ENCODE results near the gene ADGRG1. TPM values are rescaled to one million over a fixed set of nuclear protein-coding genes. Genes with fewer than 3 reads are reported as not detected.

The ADGRG1 gene
- total RNA-seq, 4 donors from 2014 or later = 40.0 to 55.3 (median 45.7) TPM

GRCh38 chr16:57629516-57630406 is 1.3 kb downstream of the ADGRG1 start:
- peak overlapping the region in 1 of 4 donors; percentile 42 for H3K27ac ChIP-seq
- TF ChIP-seq POLR2AphosphoS5 (IDR thresholded peaks at IDR 0.05) (no peak), EP300 (IDR thresholded peaks at IDR 0.05; ENCODE audit: low read depth) (no peak), CTCF (IDR thresholded peaks at IDR 0.05) (no peak), POLR2A (IDR thresholded peaks at IDR 0.05) (no peak)
- no peaks in the 10 kb centered on the region for H3K36me3 ChIP-seq
- H3K4me1 ChIP-seq = peaks cover 7 to 17% (median 14%) of the 10 kb centered on the region in 4 donors
- peaks cover 8% of the 10 kb centered on the region for H3K27me3 ChIP-seq
- no peaks in the 10 kb centered on the region for H3K9me3 ChIP-seq
- DNase-seq = no peak
- WGBS, 2 donors (ENCODE audit: low coverage in 1 of 2) = 36 to 64% methylated on average over 9 to 19 of the region's 22 CpGs
- in situ Hi-C loops (cut with MboI; ENCODE audit: low pct_ligation_motif_present in 1 of 4, low pct_unique_long_range_greater_than_20kb in 1 of 4, low sequenced_read_pairs in 3 of 4) = no loop called here
- intact Hi-C loops (cut with DNase I; ENCODE audit: low total_unique reads) = no loop called here
- no peak overlapping the region for H3K4me3 ChIP-seq

GRCh38 chr16:57630407-57630797 is 2.0 kb downstream of the ADGRG1 start:
- WGBS, 2 donors (ENCODE audit: low coverage in 1 of 2) = 71% methylated on average over 10 of the region's 10 CpGs; no CpG with 5 or more reads in 1 of the 2 donors
- in situ Hi-C loops (cut with MboI; ENCODE audit: low pct_ligation_motif_present in 1 of 4, low pct_unique_long_range_greater_than_20kb in 1 of 4, low sequenced_read_pairs in 3 of 4) = no loop called here
- DNase-seq = no peak

GRCh38 chr16:57630931-57631845 is 2.8 kb downstream of the ADGRG1 start:
- no peak overlapping the region for H3K4me3 ChIP-seq
- intact Hi-C loops (cut with DNase I; ENCODE audit: low total_unique reads) = no loop called here
- 73 to 86% methylated on average over 10 to 21 of the region's 21 CpGs for WGBS, 2 donors (ENCODE audit: low coverage in 1 of 2)
- H3K4me1 ChIP-seq = peaks cover 16 to 31% (median 26%) of the 10 kb centered on the region in 4 donors
- H3K36me3 ChIP-seq = no peaks in the 10 kb centered on the region
- H3K9me3 ChIP-seq = no peaks in the 10 kb centered on the region
- H3K27ac ChIP-seq = no peak overlapping the region
- peaks cover 8% of the 10 kb centered on the region for H3K27me3 ChIP-seq
- TF ChIP-seq EP300 (IDR thresholded peaks at IDR 0.05; ENCODE audit: low read depth) = no peak
- in situ Hi-C loops (cut with MboI; ENCODE audit: low pct_ligation_motif_present in 1 of 4, low pct_unique_long_range_greater_than_20kb in 1 of 4, low sequenced_read_pairs in 3 of 4) = no loop called here
- DNase-seq = no peak

More at GRCh38 chr16:57630407-57630797, 2.0 kb downstream of the ADGRG1 start:
- no peak overlapping the region for H3K27ac ChIP-seq
- H3K27me3 ChIP-seq = peaks cover 8% of the 10 kb centered on the region
- H3K36me3 ChIP-seq = no peaks in the 10 kb centered on the region
- no peak for TF ChIP-seq POLR2AphosphoS5 (IDR thresholded peaks at IDR 0.05)
- no peak for TF ChIP-seq CTCF (IDR thresholded peaks at IDR 0.05)
- TF ChIP-seq POLR2A (IDR thresholded peaks at IDR 0.05) = no peak
- TF ChIP-seq EP300 (IDR thresholded peaks at IDR 0.05; ENCODE audit: low read depth) = no peak
- intact Hi-C loops (cut with DNase I; ENCODE audit: low total_unique reads) = no loop called here
- H3K4me3 ChIP-seq = no peak overlapping the region
- H3K4me1 ChIP-seq = peaks cover 12 to 23% (median 20%) of the 10 kb centered on the region in 4 donors
- no peaks in the 10 kb centered on the region for H3K9me3 ChIP-seq

- TF ChIP-seq POLR2AphosphoS5 (IDR thresholded peaks at IDR 0.05) (no peak), POLR2A (IDR thresholded peaks at IDR 0.05) (no peak)
- Histone ChIP-seq H3K4me3 (no peak overlapping the region), H3K27me3 (peaks cover 8% of the 10 kb centered on the region), H3K36me3 (no peaks in the 10 kb centered on the region), H3K4me1 (peaks cover 16 to 39% (median 32%) of the 10 kb centered on the region in 4 donors), H3K27ac (no peak overlapping the region), H3K9me3 (no peaks in the 10 kb centered on the region)
- intact Hi-C loops (cut with DNase I; ENCODE audit: low total_unique reads) (no loop called here), in situ Hi-C loops (cut with MboI; ENCODE audit: low pct_ligation_motif_present in 1 of 4, low pct_unique_long_range_greater_than_20kb in 1 of 4, low sequenced_read_pairs in 3 of 4) (no loop called here)
- 76 to 80% methylated on average over 2 to 15 of the region's 15 CpGs for WGBS, 2 donors (ENCODE audit: low coverage in 1 of 2)
- no peak for DNase-seq
Measured at GRCh38 chr16:57632568-57632967, 4.1 kb downstream of the ADGRG1 start.

Measured in transverse colon (tissue), 4 donors.